Esophagus muscularis mucosa (tissue), 3 donors: ENCODE measurements around the gene CKAP5.

Source experiments
- CTCF ChIP-seq, 3 experiments: fragments of 200-600 bp in 2 of 3; fragments of 450-650 bp in 1 of 3; sonication (generic) in 2 of 3; IDR thresholded peaks; one replicate each; pipeline ENCODE4 v1.5.1; 2017 to 2019; ENCODE audit warnings: antibody characterized with exemption in 3 of 3, mild to moderate bottlenecking in 2 of 3, moderate library complexity in 1 of 3
- POLR2AphosphoS5 ChIP-seq, 2 donors: sonication (generic); formaldehyde crosslinking; IDR thresholded peaks; one replicate each; pipeline ENCODE4 v1.6.1; 2017; ENCODE audit warnings: antibody characterized with exemption in 2 of 2

GRCh38 chr11:46894961-46895360 lies 48.9 kb upstream of the CKAP5 start:
- no peak for TF ChIP-seq CTCF (IDR thresholded peaks at IDR 0.05)
- no peak for TF ChIP-seq POLR2AphosphoS5 (IDR thresholded peaks at IDR 0.05)
